Thoracic aorta (tissue), 2 donors: ENCODE results near the gene SLC6A6. TPM values are rescaled to one million over a fixed set of nuclear protein-coding genes. Genes with fewer than 3 reads are reported as not detected.

Experiments
- ATAC-seq: fragments of 150-250 bp; one replicate; pipeline ENCODE4 v1.8.0; 2017; ENCODE audit warnings: low read depth; ENCODE audit not compliant: insufficient number of reproducible peaks, low FRiP score
- DNase-seq: peaks from one replicate; pipeline ENCODE4 v3.0.0-alpha.2; 2020; ENCODE audit warnings: low spot score
- H3K27ac ChIP-seq, 2 donors: fragments of 200-600 bp; sonication (generic); 1 replicate in 1 of 2; 2 replicates in 1 of 2; pipeline ENCODE4 v1.5.1; 2016; ENCODE audit warnings: mild to moderate bottlenecking in 2 of 2, moderate library complexity in 2 of 2
- H3K27me3 ChIP-seq: fragments of 200-600 bp; sonication (generic); replicated peaks from 2 replicates; pipeline ENCODE4 v1.6.0; 2016; ENCODE audit warnings: mild to moderate bottlenecking; ENCODE audit not compliant: insufficient read depth
- H3K36me3 ChIP-seq: fragments of 200-600 bp; sonication (generic); one replicate; pipeline ENCODE4 v1.5.1; 2016
- H3K4me1 ChIP-seq, 2 donors: fragments of 200-600 bp; sonication (generic); 1 replicate in 1 of 2; 2 replicates in 1 of 2; pipeline versions ENCODE4 v1.5.1 to v1.6.0; 2016; ENCODE audit warnings: low read depth in 2 of 2, mild to moderate bottlenecking in 1 of 2; ENCODE audit not compliant: control insufficient read depth in 1 of 2
- H3K4me3 ChIP-seq: fragments of 200-600 bp; sonication (generic); 2 replicates; pipeline ENCODE4 v1.5.1; 2016; ENCODE audit warnings: mild to moderate bottlenecking
- H3K9me3 ChIP-seq: fragments of 200-600 bp; sonication (generic); 2 replicates; pipeline ENCODE4 v1.5.1; 2016
- total RNA-seq, 2 donors: library from RNA; depleted of rRNA; stranded (reverse); fragments of >200 nt; gene quantifications; one replicate each; pipeline versions ENCODE4 v1.1.0 to v1.2.3, GENCODE V29; 2016
- TF ChIP-seq, protein P1 (sequence below): fragments of 200-600 bp; sonication (generic); IDR thresholded peaks from one replicate; pipeline ENCODE4 v1.5.1; 2019; ENCODE audit warnings: antibody characterized with exemption

SLC6A6 gene
- total RNA-seq, 2 donors from 2014 or later = 33.5 to 45.5 TPM

- Histone ChIP-seq H3K4me1 (peaks cover 6 to 20% of the 10 kb centered on the region in 2 donors), H3K27ac (peak overlapping the region in 1 of 2 donors; percentile 21), H3K4me3 (no peak overlapping the region), H3K36me3 (no peaks in the 10 kb centered on the region), H3K9me3 (no peaks in the 10 kb centered on the region), H3K27me3 (no peaks in the 10 kb centered on the region)
- DNase-seq = no peak
- TF ChIP-seq, protein P1, sequence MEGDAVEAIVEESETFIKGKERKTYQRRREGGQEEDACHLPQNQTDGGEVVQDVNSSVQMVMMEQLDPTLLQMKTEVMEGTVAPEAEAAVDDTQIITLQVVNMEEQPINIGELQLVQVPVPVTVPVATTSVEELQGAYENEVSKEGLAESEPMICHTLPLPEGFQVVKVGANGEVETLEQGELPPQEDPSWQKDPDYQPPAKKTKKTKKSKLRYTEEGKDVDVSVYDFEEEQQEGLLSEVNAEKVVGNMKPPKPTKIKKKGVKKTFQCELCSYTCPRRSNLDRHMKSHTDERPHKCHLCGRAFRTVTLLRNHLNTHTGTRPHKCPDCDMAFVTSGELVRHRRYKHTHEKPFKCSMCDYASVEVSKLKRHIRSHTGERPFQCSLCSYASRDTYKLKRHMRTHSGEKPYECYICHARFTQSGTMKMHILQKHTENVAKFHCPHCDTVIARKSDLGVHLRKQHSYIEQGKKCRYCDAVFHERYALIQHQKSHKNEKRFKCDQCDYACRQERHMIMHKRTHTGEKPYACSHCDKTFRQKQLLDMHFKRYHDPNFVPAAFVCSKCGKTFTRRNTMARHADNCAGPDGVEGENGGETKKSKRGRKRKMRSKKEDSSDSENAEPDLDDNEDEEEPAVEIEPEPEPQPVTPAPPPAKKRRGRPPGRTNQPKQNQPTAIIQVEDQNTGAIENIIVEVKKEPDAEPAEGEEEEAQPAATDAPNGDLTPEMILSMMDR = no peak
- no peak for ATAC-seq
Observed at GRCh38 chr3:14524920-14525660, 122.7 kb downstream of the SLC6A6 start.

DNA sequence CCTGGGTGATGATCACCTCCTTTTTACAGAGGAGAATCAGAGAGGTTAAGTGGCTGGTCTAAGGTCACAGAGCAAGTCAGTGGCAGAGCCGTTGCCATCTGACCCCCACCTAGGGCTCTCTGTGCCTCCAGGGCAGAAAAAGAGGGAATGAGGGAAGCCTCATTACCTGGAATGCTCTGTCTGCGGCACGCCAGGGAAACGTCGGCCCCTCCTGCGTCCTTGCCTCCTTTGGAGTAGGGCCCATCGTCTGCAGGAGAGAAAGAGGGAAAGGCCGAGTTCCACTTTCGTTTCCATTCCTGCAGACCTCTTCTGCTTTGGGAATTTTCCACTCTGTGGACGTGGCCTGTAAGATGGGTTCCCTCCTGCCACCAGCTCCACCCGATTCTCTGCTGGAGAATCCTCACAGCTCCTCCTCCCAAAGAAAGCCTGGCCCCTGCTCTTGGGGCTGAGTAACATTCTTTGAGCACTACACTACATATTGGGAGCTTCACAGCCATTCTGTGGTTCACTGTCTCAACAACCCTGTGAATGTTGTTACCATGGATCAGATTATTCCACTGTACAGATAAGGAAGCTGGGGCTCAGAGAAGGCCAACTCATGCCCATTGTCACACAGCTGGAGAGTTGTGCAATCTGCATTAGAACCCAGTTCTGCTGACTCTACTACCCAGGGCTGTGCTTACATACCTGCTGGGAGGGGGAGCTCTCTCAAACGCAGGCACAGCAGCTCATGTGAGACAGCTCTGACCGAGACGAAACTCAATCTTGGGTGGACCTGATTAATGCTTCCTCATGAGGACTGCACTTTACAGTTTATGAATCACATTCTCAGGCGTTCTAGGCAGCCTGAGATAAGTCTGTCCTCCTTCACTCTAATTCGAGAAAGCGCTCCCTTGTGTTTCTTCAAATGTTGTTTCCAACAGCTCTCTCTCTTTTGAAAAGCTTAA, 123.6 kb downstream of the SLC6A6 start:
- Histone ChIP-seq H3K4me3 (peak overlapping the region; percentile 28), H3K27ac (peak overlapping the region in 1 of 2 donors; percentile 21), H3K9me3 (no peaks in the 10 kb centered on the region), H3K27me3 (no peaks in the 10 kb centered on the region), H3K36me3 (no peaks in the 10 kb centered on the region), H3K4me1 (peaks cover 6 to 20% of the 10 kb centered on the region in 2 donors)
- no peak for ATAC-seq
- TF ChIP-seq, protein P1 = no peak
- DNase-seq = no peak

DNA sequence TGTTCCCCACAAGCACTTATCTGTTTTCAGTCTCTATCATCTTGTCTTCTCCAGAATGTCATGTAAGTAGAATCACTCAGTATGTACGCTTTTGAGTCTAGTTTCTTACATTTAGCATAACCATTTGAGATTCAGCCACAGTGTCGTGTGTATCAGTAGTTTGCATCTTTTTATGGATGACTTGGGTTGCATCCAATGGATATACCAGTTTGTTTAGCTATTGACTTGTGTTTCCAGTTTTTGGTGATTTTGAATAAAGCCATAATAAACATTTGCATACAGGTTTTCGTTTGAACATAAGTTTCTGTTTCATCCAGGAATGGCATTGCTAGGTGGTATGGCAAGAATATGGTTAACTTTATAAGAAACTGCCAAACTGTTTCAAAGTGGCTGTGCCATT, 125.7 kb downstream of the SLC6A6 start:
- no peak overlapping the region for H3K27ac ChIP-seq
- no peak overlapping the region for H3K4me3 ChIP-seq
- no peaks in the 10 kb centered on the region for H3K9me3 ChIP-seq
- no peak for DNase-seq
- no peak for ATAC-seq
- no peaks in the 10 kb centered on the region for H3K27me3 ChIP-seq
- H3K4me1 ChIP-seq = peaks cover 0 to 2% of the 10 kb centered on the region in 2 donors
- no peaks in the 10 kb centered on the region for H3K36me3 ChIP-seq
- TF ChIP-seq, protein P1 = no peak

- no peak for ATAC-seq
- H3K27ac ChIP-seq = no peak overlapping the region
- H3K4me3 ChIP-seq = no peak overlapping the region
- no peaks in the 10 kb centered on the region for H3K36me3 ChIP-seq
- no peaks in the 10 kb centered on the region for H3K27me3 ChIP-seq
- H3K9me3 ChIP-seq = no peaks in the 10 kb centered on the region
- DNase-seq = no peak
- TF ChIP-seq, protein P1 = no peak
- H3K4me1 ChIP-seq = peaks cover 0 to 16% of the 10 kb centered on the region in 2 donors
Observed at GRCh38 chr3:14531856-14532395, 129.5 kb downstream of the SLC6A6 start.
